Renal cortical epithelial cell (primary cell): Measurements from ENCODE around the gene GLOD4. TPM values are rescaled to one million over a fixed set of nuclear protein-coding genes. Genes with fewer than 3 reads are reported as not detected.
"Not testable (repeated sequence)": the region's sequence is repeated elsewhere in the genome, so short reads cannot be mapped to it uniquely, and the experiment has no call there.

Experiments
- DNase-seq: peaks from one replicate; pipeline ENCODE4 v3.0.0-alpha.2; 2011; ENCODE audit warnings: low read depth
- total RNA-seq: library from RNA; depleted of rRNA; stranded (reverse); fragments of >200 nt; gene quantifications from 2 replicates; pipeline ENCODE4 v1.2.3, GENCODE V29; 2014

The GLOD4 gene
- total RNA-seq: 107 and 133 TPM in 2 replicates

GRCh38 chr17:781805-782731 is at the start of gene GLOD4, which contains the start of gene MRM3:
Gene GLOD4, minus strand, starts transcription at chr17:782280. Its CDS starts 25 bp downstream, at chr17:782255.
Gene MRM3, plus strand, starts transcription at chr17:782353. Its CDS starts 26 bp downstream, at chr17:782379.
- DNase-seq: peak; percentile 66

- DNase-seq: no peak
Observed at GRCh38 chr17:830950-831349, 48.9 kb upstream of the GLOD4 start.

GRCh38 chr17:830381-830780 is 48.3 kb upstream of the GLOD4 start:
- DNase-seq: no peak

- not testable (repeated sequence) for DNase-seq
Observed at GRCh38 chr17:829614-830013, 47.5 kb upstream of the GLOD4 start.

- no peak for DNase-seq
Observed at GRCh38 chr17:828761-829160, 46.7 kb upstream of the GLOD4 start.

- no peak for DNase-seq
Observed at GRCh38 chr17:826778-827177, 44.7 kb upstream of the GLOD4 start.

GRCh38 chr17:825216-825615 is 43.1 kb upstream of the GLOD4 start:
- no peak for DNase-seq

- no peak for DNase-seq
Observed at GRCh38 chr17:824378-824777, 42.3 kb upstream of the GLOD4 start.

GRCh38 chr17:823501-823902 is 41.4 kb upstream of the GLOD4 start:
- DNase-seq: no peak

- no peak for DNase-seq
Observed at GRCh38 chr17:819251-819650, 37.2 kb upstream of the GLOD4 start.

- no peak for DNase-seq
Observed at GRCh38 chr17:814371-814770, 32.3 kb upstream of the GLOD4 start.

GRCh38 chr17:812638-813204 is 30.6 kb upstream of the GLOD4 start:
- DNase-seq: no peak

GRCh38 chr17:811051-811784 is 29.1 kb upstream of the GLOD4 start:
- no peak for DNase-seq

- no peak for DNase-seq
Observed at GRCh38 chr17:807523-808294, 25.6 kb upstream of the GLOD4 start.

GRCh38 chr17:806781-807522 is 24.9 kb upstream of the GLOD4 start:
- DNase-seq: no peak

- no peak for DNase-seq
Observed at GRCh38 chr17:806346-806745, 24.3 kb upstream of the GLOD4 start.

GRCh38 chr17:805886-806285 is 23.8 kb upstream of the GLOD4 start:
- DNase-seq: not testable (repeated sequence)

- no peak for DNase-seq
Observed at GRCh38 chr17:804541-805435, 22.7 kb upstream of the GLOD4 start.

- DNase-seq: no peak
Observed at GRCh38 chr17:802901-803881, 21.1 kb upstream of the GLOD4 start.
